EH (cell line): ENCODE data around the gene HS3ST6.
"Not testable (repeated sequence)": the region's sequence is repeated elsewhere in the genome, so short reads cannot be mapped to it uniquely, and the experiment has no call there.

Experiments
- DNase-seq: peaks from one replicate; pipeline ENCODE4 v3.0.0-alpha.2; 2015; ENCODE audit warnings: low read depth

The HS3ST6 gene

DNA sequence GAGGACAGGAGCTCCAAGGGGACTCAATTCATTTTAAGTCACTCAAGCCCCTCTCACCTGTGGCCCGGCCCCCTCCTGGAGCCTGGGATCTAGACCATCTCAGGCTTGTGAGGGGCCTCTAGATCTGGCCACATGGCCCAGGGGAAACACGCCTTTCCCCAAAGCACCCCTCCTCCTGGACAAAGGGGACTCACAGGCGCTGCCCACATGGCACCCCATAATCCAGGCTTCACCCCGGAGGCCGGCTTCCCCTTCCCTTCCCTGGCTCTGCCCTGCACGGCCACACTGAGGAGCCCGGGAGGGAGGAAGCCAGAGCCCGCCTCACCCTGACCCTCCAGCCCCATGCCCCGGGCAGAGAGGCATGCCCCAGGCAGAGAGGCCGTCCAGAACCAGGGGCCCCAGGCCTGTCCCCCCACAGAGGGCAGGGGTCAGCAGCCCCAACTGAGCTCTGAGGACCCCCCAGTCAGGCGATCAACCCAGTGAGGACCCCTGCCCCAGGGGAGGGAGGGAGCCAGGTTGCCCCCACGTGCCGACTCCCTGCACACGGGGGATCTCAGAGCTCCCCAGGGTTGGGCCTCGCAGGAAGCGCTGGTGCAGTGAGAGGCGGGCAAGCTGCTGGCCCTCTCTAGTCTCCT lies 10.9 kb downstream of the HS3ST6 start:
- DNase-seq, result no peak

DNA sequence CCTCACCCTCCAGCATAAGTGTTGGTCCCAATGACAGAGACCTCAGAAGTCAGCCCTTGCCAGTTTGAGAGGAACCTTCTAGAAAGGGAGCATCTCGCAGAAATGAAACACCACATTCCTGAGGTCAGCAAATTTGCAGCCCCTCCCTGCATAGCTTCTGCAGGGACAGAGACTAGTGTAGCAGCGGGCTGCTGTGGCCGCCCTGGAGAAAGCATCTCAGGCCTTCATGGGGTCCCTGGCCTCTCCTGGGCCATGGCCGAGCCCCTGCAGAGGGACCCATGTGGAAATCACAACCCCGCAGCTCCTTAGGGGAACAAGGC lies 11.4 kb downstream of the HS3ST6 start:
- DNase-seq, result peak; percentile 31

- DNase-seq, result peak; percentile 11
These were observed 12.0 kb downstream of the HS3ST6 start for GRCh38 chr16:1906055-1906845.

- DNase-seq, result no peak
These were observed 14.1 kb downstream of the HS3ST6 start for GRCh38 chr16:1903845-1904840.

- DNase-seq, result no peak
These were observed 15.0 kb downstream of the HS3ST6 start for GRCh38 chr16:1903220-1903574.

GRCh38 chr16:1902547-1903219 lies 15.5 kb downstream of the HS3ST6 start:
- DNase-seq, result no peak

GRCh38 chr16:1900452-1900774 lies 17.8 kb downstream of the HS3ST6 start:
- no peak for DNase-seq

DNA sequence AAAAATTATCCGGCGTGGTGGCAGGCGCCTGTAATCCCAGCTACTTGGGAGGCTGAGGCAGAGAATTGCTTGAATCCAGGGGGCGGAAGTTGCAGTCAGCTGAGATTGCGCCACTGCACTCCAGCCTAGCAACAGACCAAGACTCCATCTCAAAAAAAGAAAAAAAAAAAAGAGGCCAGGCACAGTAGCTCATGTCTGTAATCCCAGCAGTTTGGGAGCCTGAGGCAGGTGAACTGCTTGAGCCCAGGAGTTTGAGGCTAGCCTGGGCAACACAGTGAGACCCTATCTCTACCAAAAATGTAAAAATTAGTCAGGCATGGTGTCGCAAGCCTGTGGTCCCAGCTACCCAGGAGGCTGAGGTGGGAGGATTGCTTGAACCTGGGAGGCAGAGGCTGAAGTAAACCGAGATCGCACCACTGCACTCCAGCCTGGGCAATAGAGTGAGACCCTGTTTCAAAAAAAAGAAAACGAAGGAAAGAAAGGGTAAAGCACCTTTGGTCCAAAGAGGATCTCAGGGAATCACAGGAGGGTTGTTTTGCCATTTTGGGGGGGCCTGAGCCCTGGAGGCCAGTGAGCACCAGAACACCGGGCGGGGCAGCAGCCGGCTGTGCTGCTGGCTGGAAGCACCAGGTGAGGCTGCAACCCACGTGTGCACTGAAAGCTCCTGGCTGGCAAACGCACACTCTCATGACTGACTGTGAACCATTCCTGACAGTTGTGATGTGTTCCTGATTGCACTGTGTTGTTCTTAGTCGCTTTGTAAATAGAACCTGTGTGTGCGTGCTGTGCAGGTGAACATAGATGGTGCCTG lies 18.4 kb downstream of the HS3ST6 start:
- no peak for DNase-seq

GRCh38 chr16:1897692-1898091 lies 20.5 kb downstream of the HS3ST6 start:
- not testable (repeated sequence) for DNase-seq

DNA sequence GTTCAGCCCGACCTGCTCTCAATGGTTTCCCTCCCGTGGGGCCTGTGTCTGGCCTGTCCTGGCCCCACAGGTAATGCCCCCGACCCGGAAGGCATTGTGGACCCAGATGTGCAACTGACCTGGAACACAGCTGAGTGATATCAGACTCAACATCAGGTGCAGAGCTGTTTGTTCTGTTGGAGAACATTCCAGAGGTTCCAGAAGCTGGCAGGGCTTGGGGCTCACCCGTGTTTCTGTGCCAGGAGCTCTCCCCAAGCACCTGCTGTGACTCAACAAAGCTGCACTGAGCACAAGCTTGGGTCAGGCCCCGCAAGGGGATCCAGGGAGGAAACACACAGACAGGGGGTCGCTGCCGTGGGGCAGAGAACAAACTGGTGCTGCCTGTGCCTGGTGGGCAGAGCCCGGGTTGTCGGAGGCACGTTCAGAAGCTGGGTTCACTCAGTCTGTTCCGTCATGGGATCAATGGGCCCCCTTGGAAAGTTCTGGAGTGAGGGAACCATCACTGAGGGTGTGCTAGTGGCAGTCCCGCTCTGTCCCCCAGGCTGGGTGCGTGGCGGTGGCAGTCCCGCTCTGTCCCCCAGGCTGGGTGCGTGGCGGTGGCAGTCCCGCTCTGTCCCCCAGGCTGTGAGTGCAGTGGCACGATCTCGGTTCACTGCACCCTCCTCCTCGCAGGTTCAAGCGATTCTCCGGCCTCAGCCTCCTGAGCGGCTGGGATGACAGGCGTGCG lies 22.1 kb downstream of the HS3ST6 start:
- no peak for DNase-seq

DNA sequence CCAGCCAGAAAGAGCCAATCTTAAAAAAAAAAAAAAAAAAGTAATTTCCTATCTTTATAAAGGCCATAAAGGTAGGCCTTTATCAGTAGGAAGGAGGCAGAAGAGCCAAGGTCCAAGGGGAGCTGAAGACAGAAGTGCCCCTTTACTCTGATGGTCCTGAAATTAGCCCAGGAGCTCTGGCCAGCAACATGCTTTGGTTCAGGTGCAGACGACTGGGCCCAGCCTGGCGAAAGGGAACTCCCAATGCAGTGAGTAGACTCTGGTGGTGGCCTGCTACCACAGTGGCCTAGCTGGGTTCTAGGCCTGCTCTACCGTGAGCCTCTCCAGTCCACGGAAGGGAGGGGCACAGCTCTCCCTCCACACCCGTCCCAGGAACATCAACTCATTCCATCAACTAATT lies 23.1 kb downstream of the HS3ST6 start:
- DNase-seq, result no peak

DNA sequence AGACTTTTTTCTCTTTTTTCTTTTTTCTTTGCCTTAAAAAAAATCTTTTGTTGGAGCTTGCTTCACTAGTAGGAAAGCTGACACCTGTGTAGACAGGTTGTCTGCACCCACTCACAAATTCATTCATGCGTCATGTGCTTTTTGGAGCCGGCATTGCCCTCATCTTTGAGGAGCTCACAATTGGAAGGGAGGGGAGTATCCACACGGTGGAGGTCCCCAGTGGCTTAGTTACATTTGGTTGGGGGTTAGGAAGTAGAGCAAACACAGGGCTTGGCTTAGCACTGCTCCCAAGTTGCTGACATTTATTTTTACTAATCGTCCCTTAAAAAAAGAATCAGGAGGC lies 27.5 kb downstream of the HS3ST6 start:
- no peak for DNase-seq

GRCh38 chr16:1890024-1890707 lies 28.0 kb downstream of the HS3ST6 start:
- DNase-seq, result no peak

DNA sequence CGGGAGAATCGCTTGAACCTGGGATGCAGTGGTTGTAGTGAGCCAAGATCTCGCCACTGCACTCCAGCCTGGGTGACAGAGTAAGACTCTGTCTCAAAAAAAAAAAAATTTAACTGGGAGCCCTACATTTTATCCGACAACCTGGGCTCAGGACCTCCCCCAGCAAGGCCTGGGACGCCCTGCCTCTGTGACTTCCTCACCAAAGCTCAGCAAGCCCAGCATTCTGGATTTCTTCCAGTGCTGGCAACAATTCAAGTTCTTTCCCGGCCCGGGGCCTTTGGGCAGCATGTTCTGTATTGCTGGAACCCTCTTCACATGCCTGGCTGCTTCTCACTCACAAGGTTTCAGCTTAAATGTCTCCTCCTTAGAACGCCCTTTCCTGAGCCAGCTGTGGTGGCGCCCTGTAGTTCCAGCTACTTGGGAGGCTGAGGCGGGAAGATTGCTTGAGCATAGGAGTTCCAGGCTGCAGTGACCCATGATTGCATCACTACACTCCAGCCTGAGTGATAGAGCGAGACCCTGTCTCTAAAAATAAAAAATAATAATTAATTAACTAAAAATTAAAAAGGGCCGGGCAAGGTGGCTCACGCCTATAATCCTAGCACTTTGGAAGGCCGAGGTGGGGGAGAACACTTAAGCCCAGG lies 30.4 kb downstream of the HS3ST6 start:
- no peak for DNase-seq

- no peak for DNase-seq
These were observed 33.3 kb downstream of the HS3ST6 start for GRCh38 chr16:1884889-1885288.

GRCh38 chr16:1884155-1884760 lies 34.0 kb downstream of the HS3ST6 start:
- DNase-seq, result peak; percentile 20

DNA sequence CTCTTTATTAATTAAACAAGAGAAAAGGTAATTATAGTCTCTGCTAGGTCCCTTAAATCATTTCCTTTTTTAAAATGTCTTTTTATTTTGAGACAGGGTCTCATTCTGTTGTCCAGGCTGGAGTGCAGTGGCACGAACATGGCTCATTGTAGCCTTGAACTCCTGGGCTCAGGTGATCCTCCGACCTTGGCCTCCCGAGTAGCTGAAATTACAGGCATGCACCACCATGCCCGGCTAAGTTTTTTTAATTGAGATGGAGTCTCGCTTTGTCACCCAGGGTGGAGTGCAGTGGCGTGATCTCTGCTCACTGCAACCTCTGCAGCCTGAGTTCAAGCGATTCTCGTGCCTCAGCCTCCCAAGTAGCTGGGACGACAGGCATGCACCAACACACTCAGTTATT lies 37.0 kb downstream of the HS3ST6 start:
- not testable (repeated sequence) for DNase-seq

DNA sequence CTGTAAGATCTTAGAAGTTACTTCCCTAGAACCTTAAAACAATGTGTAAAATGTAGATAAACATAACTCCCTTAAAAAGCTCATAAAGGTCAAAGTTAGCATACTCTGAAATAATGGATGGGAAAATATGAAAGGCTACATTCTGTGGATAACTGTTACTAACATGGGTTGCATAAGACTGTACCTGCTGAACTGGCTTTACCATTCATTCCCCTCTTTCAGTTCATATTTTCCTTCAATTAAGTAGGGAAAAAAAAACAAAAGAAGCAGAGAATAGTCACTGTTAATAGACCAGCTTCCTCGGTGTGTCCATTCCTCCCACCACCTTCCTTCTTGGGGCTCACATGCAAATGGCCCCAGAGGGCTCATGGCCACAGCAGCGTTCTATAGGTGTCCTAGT lies 38.7 kb downstream of the HS3ST6 start:
- DNase-seq, result no peak

GRCh38 chr16:1878256-1878655 lies 40.0 kb downstream of the HS3ST6 start:
- no peak for DNase-seq
